Endodermal cell (in vitro differentiated cells): Measurements from ENCODE around the gene GRAPL. TPM values are rescaled to one million over a fixed set of nuclear protein-coding genes. Genes with fewer than 3 reads are reported as not detected.
A peak's percentile ranks its signal among the peaks of the same experiment; 100 is the strongest.
"Not testable (repeated sequence)": the region's sequence is repeated elsewhere in the genome, so short reads cannot be mapped to it uniquely, and the experiment has no call there.

Source experiments
- DNase-seq: peaks from one replicate; pipeline ENCODE4 v3.0.0-alpha.2; 2017
- H3K27ac ChIP-seq: 2 replicates; pipeline ENCODE4 v1.5.1; 2013; ENCODE audit warnings: mild to moderate bottlenecking, low read depth, low read length, moderate library complexity
- H3K27me3 ChIP-seq: 2 replicates; pipeline ENCODE4 v1.6.1; 2013; ENCODE audit warnings: mild to moderate bottlenecking, low read length, moderate library complexity; ENCODE audit not compliant: insufficient read depth, control insufficient read depth, poor library complexity, severe bottlenecking
- H3K36me3 ChIP-seq: 2 replicates; pipeline ENCODE4 v1.7.0; 2013; ENCODE audit warnings: mild to moderate bottlenecking, low read length, moderate library complexity; ENCODE audit not compliant: control insufficient read depth, insufficient read depth
- H3K4me1 ChIP-seq: one replicate; pipeline ENCODE4 v1.7.0; 2013; ENCODE audit warnings: low read length; ENCODE audit not compliant: control insufficient read depth, insufficient read depth
- H3K4me3 ChIP-seq: 2 replicates; pipeline ENCODE4 v1.5.1; 2013; ENCODE audit warnings: mild to moderate bottlenecking, low read length, moderate library complexity
- H3K9ac ChIP-seq: 2 replicates; pipeline ENCODE4 v1.6.1; 2013; ENCODE audit warnings: mild to moderate bottlenecking, low read length, moderate library complexity; ENCODE audit not compliant: poor library complexity, severe bottlenecking; ENCODE audit errors: extremely low read depth
- H3K9me3 ChIP-seq: 2 replicates; pipeline ENCODE4 v1.6.1; 2013; ENCODE audit warnings: mild to moderate bottlenecking, low read length, moderate library complexity; ENCODE audit not compliant: control insufficient read depth
- H3K27ac Mint-ChIP-seq: 2 replicates; pipeline ENCODE4 v1.8.0; 2020; ENCODE audit warnings: mixed read lengths
- H3K27me3 Mint-ChIP-seq: 2 replicates; pipeline ENCODE4 v1.8.0; 2021; ENCODE audit warnings: mild to moderate bottlenecking, mixed read lengths; ENCODE audit not compliant: insufficient read depth
- H3K36me3 Mint-ChIP-seq: 2 replicates; pipeline ENCODE4 v1.8.0; 2020; ENCODE audit warnings: low read depth, mixed read lengths
- H3K4me1 Mint-ChIP-seq: 2 replicates; pipeline ENCODE4 v1.8.0; 2020; ENCODE audit warnings: mixed read lengths
- H3K4me3 Mint-ChIP-seq: 2 replicates; pipeline ENCODE4 v1.8.0; 2020; ENCODE audit warnings: mild to moderate bottlenecking, moderate library complexity, mixed read lengths
- H3K9me3 Mint-ChIP-seq: 2 replicates; pipeline ENCODE4 v1.8.0; 2020; ENCODE audit warnings: mild to moderate bottlenecking, mixed read lengths
- CTCF ChIP-seq: fragments of 200-600 bp; sonication (generic); conservative IDR thresholded peaks from 2 replicates; pipeline ENCODE4 v1.5.0; 2021; ENCODE audit warnings: antibody characterized with exemption, mild to moderate bottlenecking
- WGBS, 2 experiments: methylation state at CpG; one replicate each; pipeline versions ENCODE4 v1.1.5 to v1.1.7; 2013; ENCODE audit warnings: missing lambda C conversion rate in 2 of 2, mixed read lengths in 1 of 2; ENCODE audit not compliant: insufficient coverage in 1 of 2, insufficient read length in 1 of 2; 5-methylcytosine and 5-hydroxymethylcytosine counted together
- total RNA-seq, 2 donors: library from RNA; stranded (reverse); fragmentation: NEBNext Ultra II Directional in 1 of 2; extraction: Animal tissue kit (Norgen Biotek cat#: 25700) in 1 of 2; gene quantifications; 2 replicates in 1 of 2; 3 replicates in 1 of 2; pipeline ENCODE4 v1.2.1, GENCODE V29; 2021

The GRAPL gene
- total RNA-seq, 2 donors from 2014 or later = 0.53 TPM; not detected in 1

- H3K9ac ChIP-seq, H3K4me1 ChIP-seq, H3K4me3 Mint-ChIP-seq, H3K36me3 Mint-ChIP-seq, H3K4me1 Mint-ChIP-seq, H3K27me3 Mint-ChIP-seq, DNase-seq, H3K36me3 ChIP-seq, H3K9me3 ChIP-seq, H3K27me3 ChIP-seq, H3K9me3 Mint-ChIP-seq, H3K27ac Mint-ChIP-seq, H3K27ac ChIP-seq, H3K4me3 ChIP-seq: not testable (repeated sequence)
- WGBS, 2 experiments = no CpG with 5 or more reads among the region's 6 CpGs
Observed at GRCh38 chr17:19108517-19108916, 18.9 kb upstream of the GRAPL start.

- not testable (repeated sequence) for H3K27ac Mint-ChIP-seq, H3K9ac ChIP-seq, DNase-seq, H3K9me3 Mint-ChIP-seq, H3K9me3 ChIP-seq, H3K4me1 Mint-ChIP-seq, H3K4me3 Mint-ChIP-seq, H3K4me3 ChIP-seq, H3K36me3 Mint-ChIP-seq, H3K4me1 ChIP-seq, H3K27me3 ChIP-seq, H3K27ac ChIP-seq, H3K27me3 Mint-ChIP-seq, H3K36me3 ChIP-seq
- no CpG with 5 or more reads among the region's 45 CpGs for WGBS, 2 experiments
Observed at GRCh38 chr17:19110189-19111097, 16.9 kb upstream of the GRAPL start.

GRCh38 chr17:19111111-19111711, 16.2 kb upstream of the GRAPL start:
- not testable (repeated sequence) for H3K9me3 ChIP-seq, H3K9me3 Mint-ChIP-seq, H3K36me3 ChIP-seq, H3K4me1 ChIP-seq, H3K36me3 Mint-ChIP-seq, H3K27ac Mint-ChIP-seq, H3K4me1 Mint-ChIP-seq, H3K27me3 ChIP-seq, H3K27me3 Mint-ChIP-seq, H3K9ac ChIP-seq
- 0% methylated on average over 20 of the region's 39 CpGs; no CpG with 5 or more reads in 1 of the 2 experiments for WGBS, 2 experiments
- peak; percentile 45 for TF ChIP-seq CTCF
- Histone ChIP-seq H3K27ac (peak overlapping the region; percentile 63), H3K4me3 (peak overlapping the region; percentile 62)
- DNase-seq = peak; percentile 63
- H3K4me3 Mint-ChIP-seq = peak overlapping the region; percentile 43

- H3K27ac Mint-ChIP-seq, H3K27me3 ChIP-seq, H3K36me3 Mint-ChIP-seq, H3K27me3 Mint-ChIP-seq, H3K9me3 Mint-ChIP-seq, H3K9me3 ChIP-seq, H3K4me1 Mint-ChIP-seq, H3K36me3 ChIP-seq, H3K9ac ChIP-seq, H3K4me3 ChIP-seq, H3K4me1 ChIP-seq, H3K4me3 Mint-ChIP-seq: not testable (repeated sequence)
- WGBS, 2 experiments = 0% methylated on average over 4 to 16 of the region's 47 CpGs
- H3K27ac ChIP-seq = peak overlapping the region; percentile 74
- peak; percentile 78 for DNase-seq
Observed at GRCh38 chr17:19111801-19112458, 15.5 kb upstream of the GRAPL start.

GRCh38 chr17:19112459-19112826, 14.9 kb upstream of the GRAPL start:
- H3K36me3 Mint-ChIP-seq, H3K27ac ChIP-seq, DNase-seq, H3K9me3 Mint-ChIP-seq, H3K27me3 Mint-ChIP-seq, H3K4me3 ChIP-seq, H3K27ac Mint-ChIP-seq, H3K4me1 ChIP-seq, H3K4me1 Mint-ChIP-seq, H3K9ac ChIP-seq, H3K27me3 ChIP-seq, H3K4me3 Mint-ChIP-seq, H3K9me3 ChIP-seq, H3K36me3 ChIP-seq: not testable (repeated sequence)
- no CpG with 5 or more reads among the region's 18 CpGs for WGBS, 2 experiments

- not testable (repeated sequence) for DNase-seq, H3K27me3 Mint-ChIP-seq, H3K9me3 ChIP-seq, H3K27me3 ChIP-seq, H3K4me3 Mint-ChIP-seq, H3K9ac ChIP-seq, H3K36me3 ChIP-seq, H3K27ac ChIP-seq, H3K9me3 Mint-ChIP-seq, H3K27ac Mint-ChIP-seq, H3K36me3 Mint-ChIP-seq, H3K4me1 Mint-ChIP-seq, H3K4me1 ChIP-seq, H3K4me3 ChIP-seq
- WGBS, 2 experiments = no CpG with 5 or more reads among the region's 12 CpGs
Observed at GRCh38 chr17:19118695-19119094, 8.7 kb upstream of the GRAPL start.
